Hepatocyte (in vitro differentiated cells): ENCODE data around the gene STOM. TPM values are rescaled to one million over a fixed set of nuclear protein-coding genes. Genes with fewer than 3 reads are reported as not detected.

ENCODE experiments used
- DNase-seq: peaks from one replicate; pipeline ENCODE4 v3.0.0-alpha.2; 2016; ENCODE audit warnings: low spot score
- H2AFZ ChIP-seq: fragments of 200-600 bp; sonication (generic); 2 replicates; pipeline ENCODE4 v1.6.0; 2016; ENCODE audit warnings: antibody characterized with exemption, mild to moderate bottlenecking
- H3K27ac ChIP-seq: fragments of 200-600 bp; sonication (generic); 2 replicates; pipeline ENCODE4 v1.5.1; 2016; ENCODE audit warnings: mild to moderate bottlenecking
- H3K27me3 ChIP-seq: fragments of 200-600 bp; sonication (generic); 2 replicates; pipeline ENCODE4 v1.6.1; 2016
- H3K36me3 ChIP-seq: fragments of 200-600 bp; sonication (generic); replicated peaks from 2 replicates; pipeline ENCODE4 v1.5.1; 2016; ENCODE audit warnings: low read depth; ENCODE audit not compliant: insufficient read depth
- H3K4me1 ChIP-seq: fragments of 200-600 bp; sonication (generic); 2 replicates; pipeline ENCODE4 v1.5.1; 2016; ENCODE audit warnings: mild to moderate bottlenecking, moderate library complexity; ENCODE audit not compliant: insufficient read depth
- H3K4me2 ChIP-seq: fragments of 200-600 bp; sonication (generic); 2 replicates; pipeline ENCODE4 v1.6.0; 2016
- H3K4me3 ChIP-seq: fragments of 200-600 bp; sonication (generic); 2 replicates; pipeline ENCODE4 v1.5.1; 2016; ENCODE audit warnings: mild to moderate bottlenecking
- H3K79me2 ChIP-seq: fragments of 200-600 bp; sonication (generic); 2 replicates; pipeline ENCODE4 v1.6.0; 2017; ENCODE audit warnings: mild to moderate bottlenecking
- H3K9me2 ChIP-seq: fragments of 200-600 bp; sonication (generic); replicated peaks from 2 replicates; pipeline ENCODE4 v1.6.0; 2017; ENCODE audit warnings: mild to moderate bottlenecking; ENCODE audit not compliant: insufficient read depth
- H3K9me3 ChIP-seq: fragments of 200-600 bp; sonication (generic); 2 replicates; pipeline ENCODE4 v1.5.1; 2016; ENCODE audit warnings: low read depth, mild to moderate bottlenecking
- H4K20me1 ChIP-seq: fragments of 200-600 bp; sonication (generic); 2 replicates; pipeline ENCODE4 v1.6.0; 2016; ENCODE audit warnings: mild to moderate bottlenecking; ENCODE audit not compliant: insufficient read depth, poor library complexity, severe bottlenecking
- EZH2 ChIP-seq: fragments of 200-600 bp; sonication (generic); IDR thresholded peaks from 2 replicates; pipeline ENCODE4 v1.6.1; 2016; ENCODE audit warnings: antibody characterized with exemption, mild to moderate bottlenecking, borderline replicate concordance
- EZH2phosphoT487 ChIP-seq: fragments of 200-600 bp; sonication (generic); IDR thresholded peaks from one replicate; pipeline ENCODE4 v1.6.1; 2018; ENCODE audit warnings: antibody characterized with exemption, mild to moderate bottlenecking, low read depth, moderate library complexity; ENCODE audit not compliant: unreplicated experiment, severe bottlenecking
- WGBS: methylation state at CpG from one replicate; pipeline ENCODE4 v1.1.6; 2016; ENCODE audit warnings: low lambda C conversion rate; ENCODE audit errors: missing lambda C conversion rate; 5-methylcytosine and 5-hydroxymethylcytosine counted together
- polyA plus RNA-seq: library from polyadenylated mRNA; unstranded; fragments of >200 nt; fragmentation: Nextera tagmentation; extraction: Ambion mirVana; gene quantifications from 2 replicates; pipeline ENCODE4 v1.2.1, GENCODE V29; 2016
- total RNA-seq: library from RNA; depleted of rRNA; stranded (reverse); fragments of >200 nt; gene quantifications from 2 replicates; pipeline ENCODE4 v1.2.3, GENCODE V29; 2014
- TF ChIP-seq, protein P1 (sequence below): fragments of 200-600 bp; sonication (generic); IDR thresholded peaks from 2 replicates; pipeline ENCODE4 v1.5.1; 2016; ENCODE audit warnings: antibody characterized with exemption, mild to moderate bottlenecking; ENCODE audit not compliant: poor library complexity

STOM gene
- total and polyA plus RNA-seq, 2 experiments from 2014 or later: 85.5 to 130 TPM

DNA sequence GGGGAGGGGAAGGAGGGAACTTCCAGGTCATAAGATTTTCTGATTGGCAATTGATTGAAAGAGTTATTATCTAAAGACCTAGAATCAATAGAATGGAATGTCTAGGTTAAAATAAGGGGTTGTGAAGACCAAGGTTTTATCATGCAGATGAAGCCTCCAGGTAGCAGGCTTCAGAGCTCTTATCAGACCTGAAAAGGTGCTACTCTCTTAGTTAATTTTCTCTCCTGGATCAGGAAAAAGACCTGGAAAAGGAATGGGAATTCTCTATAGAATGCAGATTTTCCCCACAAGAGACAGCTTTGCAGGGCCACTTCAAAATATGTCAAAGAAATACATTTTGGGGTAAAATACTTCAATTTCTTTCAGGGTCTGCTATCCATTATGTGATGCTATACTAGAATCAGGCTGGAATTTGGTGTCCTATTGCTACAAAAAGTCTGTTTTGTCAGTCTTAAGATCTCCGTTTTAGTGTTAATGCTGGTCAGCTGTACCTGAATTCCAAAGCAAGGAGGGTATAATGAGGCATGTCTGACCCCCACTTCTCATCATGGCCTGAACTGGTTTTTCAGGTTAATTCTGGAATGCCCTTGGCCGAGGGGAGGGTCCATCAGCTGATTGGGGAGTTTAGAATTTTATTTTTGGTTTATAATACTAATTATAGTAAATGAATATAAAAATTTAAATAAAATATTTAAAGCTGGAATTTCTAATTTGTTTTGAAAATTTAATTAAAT is 16.6 kb upstream of the STOM start:
- Histone ChIP-seq H3K27me3 (no peaks in the 10 kb centered on the region), H4K20me1 (no peaks in the 10 kb centered on the region), H3K36me3 (no peaks in the 10 kb centered on the region), H3K4me3 (no peak overlapping the region), H3K4me2 (no peak overlapping the region), H3K9me2 (no peaks in the 10 kb centered on the region), H3K79me2 (no peaks in the 10 kb centered on the region), H3K27ac (no peak overlapping the region), H3K4me1 (no peaks in the 10 kb centered on the region), H2AFZ (no peak overlapping the region), H3K9me3 (no peaks in the 10 kb centered on the region)
- 60% methylated on average over 2 of the region's 2 CpGs for WGBS
- no peak for DNase-seq
- TF ChIP-seq EZH2: no peak
- TF ChIP-seq, protein P1, sequence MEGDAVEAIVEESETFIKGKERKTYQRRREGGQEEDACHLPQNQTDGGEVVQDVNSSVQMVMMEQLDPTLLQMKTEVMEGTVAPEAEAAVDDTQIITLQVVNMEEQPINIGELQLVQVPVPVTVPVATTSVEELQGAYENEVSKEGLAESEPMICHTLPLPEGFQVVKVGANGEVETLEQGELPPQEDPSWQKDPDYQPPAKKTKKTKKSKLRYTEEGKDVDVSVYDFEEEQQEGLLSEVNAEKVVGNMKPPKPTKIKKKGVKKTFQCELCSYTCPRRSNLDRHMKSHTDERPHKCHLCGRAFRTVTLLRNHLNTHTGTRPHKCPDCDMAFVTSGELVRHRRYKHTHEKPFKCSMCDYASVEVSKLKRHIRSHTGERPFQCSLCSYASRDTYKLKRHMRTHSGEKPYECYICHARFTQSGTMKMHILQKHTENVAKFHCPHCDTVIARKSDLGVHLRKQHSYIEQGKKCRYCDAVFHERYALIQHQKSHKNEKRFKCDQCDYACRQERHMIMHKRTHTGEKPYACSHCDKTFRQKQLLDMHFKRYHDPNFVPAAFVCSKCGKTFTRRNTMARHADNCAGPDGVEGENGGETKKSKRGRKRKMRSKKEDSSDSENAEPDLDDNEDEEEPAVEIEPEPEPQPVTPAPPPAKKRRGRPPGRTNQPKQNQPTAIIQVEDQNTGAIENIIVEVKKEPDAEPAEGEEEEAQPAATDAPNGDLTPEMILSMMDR: no peak

DNA sequence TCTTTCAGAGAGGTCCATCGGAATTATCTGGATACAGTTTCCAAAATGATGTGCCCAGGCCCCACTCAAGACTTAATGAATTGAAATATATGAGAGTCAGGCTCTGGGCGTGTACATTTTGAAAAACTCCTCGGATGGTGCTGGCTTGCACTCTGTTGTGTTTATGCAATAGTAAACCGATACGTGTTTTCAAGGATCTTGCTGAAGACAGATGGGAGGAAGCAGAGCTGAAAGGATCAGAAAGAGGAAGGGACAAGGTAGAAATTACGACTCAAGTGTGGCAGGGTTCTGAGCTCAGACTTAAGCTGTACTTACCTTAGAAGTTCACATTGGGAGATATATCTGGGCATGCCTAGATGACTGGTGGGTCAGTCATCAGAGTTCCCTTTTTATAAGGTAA is 13.7 kb upstream of the STOM start:
- Histone ChIP-seq H3K36me3 (no peaks in the 10 kb centered on the region), H3K9me3 (no peaks in the 10 kb centered on the region), H3K27ac (no peak overlapping the region), H2AFZ (no peak overlapping the region), H3K4me1 (no peaks in the 10 kb centered on the region), H3K9me2 (no peaks in the 10 kb centered on the region), H3K4me2 (no peak overlapping the region), H3K4me3 (no peak overlapping the region), H3K27me3 (no peaks in the 10 kb centered on the region), H4K20me1 (no peaks in the 10 kb centered on the region), H3K79me2 (no peaks in the 10 kb centered on the region)
- 79% methylated on average over 6 of the region's 6 CpGs for WGBS
- no peak for DNase-seq
- TF ChIP-seq, protein P1: no peak
- no peak for TF ChIP-seq EZH2
- TF ChIP-seq EZH2phosphoT487: no peak

DNA sequence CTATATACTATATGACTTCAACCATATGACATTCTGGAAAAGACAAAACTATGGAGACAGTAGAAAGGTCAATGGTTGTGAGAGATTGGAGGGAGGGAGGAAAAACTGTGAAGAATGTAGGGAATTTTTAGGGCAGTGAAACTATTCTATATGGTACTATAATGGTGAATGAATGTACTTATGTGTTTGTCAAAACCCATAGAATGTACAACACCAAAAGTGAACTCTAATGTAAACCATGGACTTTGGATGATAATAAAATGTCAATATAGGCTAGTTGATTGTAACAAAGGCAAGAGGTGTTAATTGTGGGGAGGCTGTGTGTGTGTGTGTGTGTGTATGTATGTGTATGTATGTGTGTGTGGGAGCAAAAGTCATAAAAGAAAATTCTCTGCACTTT is 10.8 kb upstream of the STOM start:
- no peaks in the 10 kb centered on the region for H3K9me2 ChIP-seq
- H3K79me2 ChIP-seq: no peaks in the 10 kb centered on the region
- no peak overlapping the region for H3K4me2 ChIP-seq
- H3K27ac ChIP-seq: peak overlapping the region; percentile 5
- no peak overlapping the region for H3K4me3 ChIP-seq
- no peaks in the 10 kb centered on the region for H3K36me3 ChIP-seq
- no peaks in the 10 kb centered on the region for H4K20me1 ChIP-seq
- TF ChIP-seq EZH2 (no peak), EZH2phosphoT487 (no peak)
- TF ChIP-seq, protein P1: no peak
- DNase-seq: no peak
- H2AFZ ChIP-seq: no peak overlapping the region
- no peaks in the 10 kb centered on the region for H3K4me1 ChIP-seq
- no peaks in the 10 kb centered on the region for H3K9me3 ChIP-seq
- H3K27me3 ChIP-seq: no peaks in the 10 kb centered on the region
